Measurements from ENCODE around the gene RAG2. TPM values are rescaled to one million over a fixed set of nuclear protein-coding genes. Genes with fewer than 3 reads are reported as not detected.

Gene RAG2
- total RNA-seq, 1 experiment from 2014 or later = not detected

DNA sequence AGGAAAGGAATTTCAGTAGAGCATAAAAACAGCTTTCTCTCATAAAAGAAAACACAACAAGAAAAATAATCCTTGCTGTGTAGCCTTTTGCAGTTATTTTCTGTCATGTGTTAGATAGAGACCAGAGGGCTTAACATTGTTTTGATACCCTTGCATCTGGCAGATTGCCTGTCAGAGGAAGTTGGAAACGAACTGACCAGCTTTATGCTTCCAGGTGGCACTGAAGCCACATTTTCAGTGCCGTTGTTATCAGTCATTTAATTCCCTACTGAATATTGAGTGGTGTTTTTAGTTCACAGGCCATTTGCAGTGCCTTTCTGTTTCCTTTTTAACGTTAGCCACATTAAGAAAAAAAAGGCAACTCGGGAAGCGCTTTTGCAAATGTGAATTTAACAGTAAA, 21.5 kb upstream of the RAG2 start:
- Histone ChIP-seq H3K9me3 (ENCODE audit: control insufficient read depth in 1 of 2, insufficient read depth in 1 of 2, low read depth in 1 of 2, low read length in 2 of 2) (no peaks in the 10 kb centered on the region), H3K9ac (ENCODE audit: low read length) (no peak overlapping the region), H3K79me2 (ENCODE audit: insufficient read depth, low read length) (no peaks in the 10 kb centered on the region), H4K20me1 (ENCODE audit: insufficient read depth) (no peaks in the 10 kb centered on the region), H3K4me1 (ENCODE audit: control insufficient read depth in 1 of 2, insufficient read depth in 2 of 2, low read length in 2 of 2) (no peaks in the 10 kb centered on the region), H2AFZ (ENCODE audit: low read depth, low read length, poor library complexity, severe bottlenecking) (no peak overlapping the region), H3K9me2 (ENCODE audit: insufficient read depth) (no peaks in the 10 kb centered on the region), H3K27me3 (ENCODE audit: insufficient read depth, low read length) (no peaks in the 10 kb centered on the region), H3K27ac (ENCODE audit: low read depth, low read length) (no peak overlapping the region), H3K36me3 (ENCODE audit: control insufficient read depth in 1 of 2, insufficient read depth in 2 of 2, low read length in 2 of 2) (no peaks in the 10 kb centered on the region), H3K4me3 (replicated peaks in 1 of 2; ENCODE audit: low read depth in 1 of 2, low read length in 2 of 2) (no peak overlapping the region), H3K4me2 (ENCODE audit: low read length) (no peak overlapping the region)
- ATAC-seq (no peak), DNase-seq (ENCODE audit: low read depth, low spot score) (no peak)
- no TSS peak for BruUV-seq (replicated peaks)
- ChIA-PET CTCF (interaction anchor here (0.6 kb wide), 1 partner anchor 1207 kb away, joined by 3 read pairs; no protein-coding TSS in a partner anchor), RAD21 (ENCODE audit: low non-redundant PET in 1 of 2, low total read pairs in 2 of 2, uncharacterized antibody in 2 of 2, unreplicated experiment in 2 of 2) (no interaction called here), POLR2A (no interaction called here)
- intact Hi-C loops (cut with micrococcal nuclease) = no loop called here
- no peak for TF ChIP-seq CEBPB (IDR thresholded peaks at IDR 0.05; ENCODE audit: low read depth)
- TF ChIP-seq POLR2A (IDR thresholded peaks at IDR 0.05; ENCODE audit: borderline replicate concordance, extremely low read depth, insufficient read depth, insufficient read length) = no peak
- TF ChIP-seq, protein P1, sequence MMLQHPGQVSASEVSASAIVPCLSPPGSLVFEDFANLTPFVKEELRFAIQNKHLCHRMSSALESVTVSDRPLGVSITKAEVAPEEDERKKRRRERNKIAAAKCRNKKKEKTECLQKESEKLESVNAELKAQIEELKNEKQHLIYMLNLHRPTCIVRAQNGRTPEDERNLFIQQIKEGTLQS (IDR thresholded peaks at IDR 0.05) = no peak
- no peak for TF ChIP-seq ELF1 (IDR thresholded peaks at IDR 0.05; ENCODE audit: borderline replicate concordance, low read depth)
- TF ChIP-seq TCF7L2 (IDR thresholded peaks at IDR 0.05; ENCODE audit: borderline replicate concordance, extremely low read depth, insufficient read depth, insufficient read length) = no peak
- no peak for TF ChIP-seq RAD21 (IDR thresholded peaks at IDR 0.05; ENCODE audit: low read depth)
- no peak for TF ChIP-seq EZH2 (IDR thresholded peaks at IDR 0.05)
- TF ChIP-seq EZH2phosphoT487 (IDR thresholded peaks at IDR 0.05; ENCODE audit: borderline replicate concordance) = no peak
- no peak for TF ChIP-seq POLR2AphosphoS5 (IDR thresholded peaks at IDR 0.05; ENCODE audit: low read depth, low read length)
- TF ChIP-seq EGR1 (IDR thresholded peaks at IDR 0.05; ENCODE audit: low read depth) = no peak
- no peak for TF ChIP-seq YY1 (IDR thresholded peaks at IDR 0.05; ENCODE audit: extremely low read depth, insufficient replicate concordance, low read depth, low read length)
- TF ChIP-seq FOSL1 (IDR thresholded peaks at IDR 0.05; ENCODE audit: low read depth) = no peak
- TF ChIP-seq, protein P2, sequence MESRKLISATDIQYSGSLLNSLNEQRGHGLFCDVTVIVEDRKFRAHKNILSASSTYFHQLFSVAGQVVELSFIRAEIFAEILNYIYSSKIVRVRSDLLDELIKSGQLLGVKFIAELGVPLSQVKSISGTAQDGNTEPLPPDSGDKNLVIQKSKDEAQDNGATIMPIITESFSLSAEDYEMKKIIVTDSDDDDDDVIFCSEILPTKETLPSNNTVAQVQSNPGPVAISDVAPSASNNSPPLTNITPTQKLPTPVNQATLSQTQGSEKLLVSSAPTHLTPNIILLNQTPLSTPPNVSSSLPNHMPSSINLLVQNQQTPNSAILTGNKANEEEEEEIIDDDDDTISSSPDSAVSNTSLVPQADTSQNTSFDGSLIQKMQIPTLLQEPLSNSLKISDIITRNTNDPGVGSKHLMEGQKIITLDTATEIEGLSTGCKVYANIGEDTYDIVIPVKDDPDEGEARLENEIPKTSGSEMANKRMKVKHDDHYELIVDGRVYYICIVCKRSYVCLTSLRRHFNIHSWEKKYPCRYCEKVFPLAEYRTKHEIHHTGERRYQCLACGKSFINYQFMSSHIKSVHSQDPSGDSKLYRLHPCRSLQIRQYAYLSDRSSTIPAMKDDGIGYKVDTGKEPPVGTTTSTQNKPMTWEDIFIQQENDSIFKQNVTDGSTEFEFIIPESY (IDR thresholded peaks at IDR 0.05; ENCODE audit: extremely low read depth, insufficient replicate concordance, low read length) = no peak
- no peak for TF ChIP-seq CBX3 (IDR thresholded peaks at IDR 0.05; ENCODE audit: low read depth)
- TF ChIP-seq, protein P3, sequence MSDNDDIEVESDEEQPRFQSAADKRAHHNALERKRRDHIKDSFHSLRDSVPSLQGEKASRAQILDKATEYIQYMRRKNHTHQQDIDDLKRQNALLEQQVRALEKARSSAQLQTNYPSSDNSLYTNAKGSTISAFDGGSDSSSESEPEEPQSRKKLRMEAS (IDR thresholded peaks at IDR 0.05) = no peak
